Smooth muscle cell (in vitro differentiated cells): ENCODE measurements around the gene GNB1. TPM values are rescaled to one million over a fixed set of nuclear protein-coding genes. Genes with fewer than 3 reads are reported as not detected.
A peak's percentile ranks its signal among the peaks of the same experiment; 100 is the strongest.

Source experiments
- DNase-seq: peaks from one replicate; lab custom pipeline; 2025; ENCODE audit not compliant: unreplicated experiment; lab: John Stamatoyannopoulos, UW
- H2AFZ ChIP-seq: fragments of 200-600 bp; sonication (generic); 2 replicates; pipeline ENCODE4 v1.6.0; 2016; ENCODE audit warnings: antibody characterized with exemption, low read depth, mild to moderate bottlenecking
- H3F3A ChIP-seq: fragments of 200-600 bp; sonication (generic); 2 replicates; pipeline ENCODE4 v1.6.0; 2017; ENCODE audit warnings: antibody characterized with exemption, low read depth
- H3K27ac ChIP-seq: fragments of 200-600 bp; sonication (generic); 2 replicates; pipeline ENCODE4 v1.5.1; 2016; ENCODE audit warnings: low read depth, mild to moderate bottlenecking
- H3K27me3 ChIP-seq: fragments of 200-600 bp; sonication (generic); 2 replicates; pipeline ENCODE4 v1.6.1; 2016; ENCODE audit warnings: low read depth, mild to moderate bottlenecking
- H3K36me3 ChIP-seq: fragments of 200-600 bp; sonication (generic); 2 replicates; pipeline ENCODE4 v1.5.1; 2016; ENCODE audit warnings: low read depth
- H3K4me1 ChIP-seq: fragments of 200-600 bp; sonication (generic); 2 replicates; pipeline ENCODE4 v1.5.1; 2016; ENCODE audit warnings: low read depth
- H3K4me2 ChIP-seq: fragments of 200-600 bp; sonication (generic); 2 replicates; pipeline ENCODE4 v1.6.0; 2016; ENCODE audit warnings: mild to moderate bottlenecking
- H3K4me3 ChIP-seq: fragments of 200-600 bp; sonication (generic); 2 replicates; pipeline ENCODE4 v1.5.1; 2016; ENCODE audit warnings: mild to moderate bottlenecking
- H3K79me2 ChIP-seq: fragments of 200-600 bp; sonication (generic); 2 replicates; pipeline ENCODE4 v1.6.0; 2016; ENCODE audit warnings: low read depth, mild to moderate bottlenecking
- H3K9ac ChIP-seq: fragments of 200-600 bp; sonication (generic); 2 replicates; pipeline ENCODE4 v1.6.0; 2016; ENCODE audit warnings: low read depth
- H3K9me3 ChIP-seq: fragments of 200-600 bp; sonication (generic); replicated peaks from 2 replicates; pipeline ENCODE4 v1.5.1; 2016; ENCODE audit warnings: low read depth
- H4K20me1 ChIP-seq: fragments of 200-600 bp; sonication (generic); 2 replicates; pipeline ENCODE4 v1.6.0; 2016; ENCODE audit warnings: low read depth
- CTCF ChIP-seq: fragments of 200-600 bp; sonication (generic); IDR thresholded peaks from 2 replicates; pipeline ENCODE4 v1.5.1; 2017; ENCODE audit warnings: borderline replicate concordance, mild to moderate bottlenecking, antibody characterized with exemption; ENCODE audit not compliant: insufficient read depth, poor library complexity, severe bottlenecking
- WGBS: methylation state at CpG from one replicate; pipeline ENCODE4 v1.1.7; 2016; ENCODE audit warnings: low lambda C conversion rate; 5-methylcytosine and 5-hydroxymethylcytosine counted together
- polyA plus RNA-seq: library from polyadenylated mRNA; unstranded; fragments of >200 nt; fragmentation: Nextera tagmentation; extraction: Ambion mirVana; gene quantifications from 2 replicates; pipeline ENCODE4 v1.2.1, GENCODE V29; 2016
- total RNA-seq: library from RNA; depleted of rRNA; stranded (reverse); fragments of >200 nt; gene quantifications from 2 replicates; pipeline ENCODE4 v1.2.3, GENCODE V29; 2014

Gene GNB1
- total and polyA plus RNA-seq, 2 experiments from 2014 or later: 208 to 293 TPM

GRCh38 chr1:1841575-1841995 is 49.3 kb downstream of the GNB1 start:
- Histone ChIP-seq H2AFZ (no peak overlapping the region), H3F3A (peaks cover 10% of the 10 kb centered on the region), H3K9ac (no peak overlapping the region), H3K27me3 (no peaks in the 10 kb centered on the region), H4K20me1 (peaks cover 100% of the 10 kb centered on the region), H3K27ac (peak overlapping the region; percentile 15), H3K4me1 (no peaks in the 10 kb centered on the region), H3K4me3 (no peak overlapping the region), H3K36me3 (no peaks in the 10 kb centered on the region), H3K9me3 (no peaks in the 10 kb centered on the region), H3K4me2 (no peak overlapping the region), H3K79me2 (peaks cover 100% of the 10 kb centered on the region)
- TF ChIP-seq CTCF: no peak
- 84% methylated on average over 3 of the region's 3 CpGs for WGBS
- DNase-seq: no peak

DNA sequence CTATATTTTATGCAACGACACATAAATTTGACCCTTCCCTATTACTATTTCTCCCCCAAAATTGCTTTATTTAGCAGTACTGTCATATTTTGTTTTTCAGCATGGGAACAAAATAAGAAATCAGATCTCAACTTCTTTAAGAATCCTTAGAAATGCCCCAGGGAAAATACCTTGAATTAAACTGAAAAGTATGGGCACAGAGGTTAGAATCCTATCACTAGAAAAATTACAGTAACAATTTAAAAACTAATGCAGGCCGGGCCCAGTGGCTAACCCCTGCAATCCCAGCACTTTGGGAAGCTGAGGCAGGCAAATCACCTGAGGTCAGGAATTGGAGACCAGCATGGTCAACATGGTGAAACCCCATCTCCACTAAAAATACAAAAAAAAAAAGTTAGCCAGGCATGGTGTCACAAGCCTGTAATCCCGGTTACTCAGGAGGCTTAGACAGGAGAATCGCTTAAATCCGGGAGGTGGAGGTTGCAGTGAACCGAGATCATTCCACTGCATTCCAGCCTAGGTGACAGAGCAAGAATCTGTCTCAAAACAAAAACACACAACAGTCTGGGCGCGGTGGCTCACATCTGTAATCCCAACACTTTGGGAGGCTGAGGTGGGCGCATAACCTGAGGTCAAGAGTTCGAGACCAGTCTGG is 51.4 kb downstream of the GNB1 start:
- WGBS: 76% methylated on average over 10 of the region's 10 CpGs
- no peak for TF ChIP-seq CTCF
- Histone ChIP-seq H2AFZ (no peak overlapping the region), H3K36me3 (no peaks in the 10 kb centered on the region), H4K20me1 (peaks cover 100% of the 10 kb centered on the region), H3K79me2 (peaks cover 100% of the 10 kb centered on the region), H3K4me3 (no peak overlapping the region), H3K4me1 (peaks cover 3% of the 10 kb centered on the region), H3K27ac (peak overlapping the region; percentile 50), H3F3A (peaks cover 3% of the 10 kb centered on the region), H3K9ac (no peak overlapping the region), H3K27me3 (no peaks in the 10 kb centered on the region), H3K9me3 (no peaks in the 10 kb centered on the region), H3K4me2 (no peak overlapping the region)
- DNase-seq: no peak

GRCh38 chr1:1836119-1836518 is 54.8 kb downstream of the GNB1 start:
- Histone ChIP-seq H3K27ac (no peak overlapping the region), H3K9me3 (no peaks in the 10 kb centered on the region), H3K9ac (no peak overlapping the region), H3K36me3 (no peaks in the 10 kb centered on the region), H3K4me2 (no peak overlapping the region), H4K20me1 (peaks cover 100% of the 10 kb centered on the region), H2AFZ (no peak overlapping the region), H3F3A (peaks cover 3% of the 10 kb centered on the region), H3K27me3 (no peaks in the 10 kb centered on the region), H3K4me3 (no peak overlapping the region), H3K79me2 (peaks cover 100% of the 10 kb centered on the region), H3K4me1 (peaks cover 10% of the 10 kb centered on the region)
- 97% methylated on average over 8 of the region's 8 CpGs for WGBS
- TF ChIP-seq CTCF: no peak
- no peak for DNase-seq

GRCh38 chr1:1835546-1835945 is 55.3 kb downstream of the GNB1 start:
- H3F3A ChIP-seq: peaks cover 3% of the 10 kb centered on the region
- DNase-seq: no peak
- no peaks in the 10 kb centered on the region for H3K36me3 ChIP-seq
- no peak for TF ChIP-seq CTCF
- H3K9ac ChIP-seq: no peak overlapping the region
- no peak overlapping the region for H2AFZ ChIP-seq
- 77% methylated on average over 3 of the region's 3 CpGs for WGBS
- no peak overlapping the region for H3K4me3 ChIP-seq
- H3K27ac ChIP-seq: no peak overlapping the region
- peaks cover 10% of the 10 kb centered on the region for H3K4me1 ChIP-seq
- peaks cover 100% of the 10 kb centered on the region for H3K79me2 ChIP-seq
- H4K20me1 ChIP-seq: peaks cover 100% of the 10 kb centered on the region
- no peak overlapping the region for H3K4me2 ChIP-seq
- no peaks in the 10 kb centered on the region for H3K9me3 ChIP-seq
- no peaks in the 10 kb centered on the region for H3K27me3 ChIP-seq
